Suppressor macrophage treated with lipopolysaccharide for 1 hour (primary cell): ENCODE results near the gene CGB8.
"Not testable (repeated sequence)": the region's sequence is repeated elsewhere in the genome, so short reads cannot be mapped to it uniquely, and the experiment has no call there.

ENCODE experiments used
- DNase-seq, 3 donors: peaks; one replicate each; pipeline ENCODE4 v3.0.0-alpha.2; 2020 to 2022

CGB8 gene

GRCh38 chr19:49029749-49030148, 19.2 kb downstream of the CGB8 start:
- not testable (repeated sequence) for DNase-seq

GRCh38 chr19:49028686-49029085, 20.2 kb downstream of the CGB8 start:
- DNase-seq, result not testable (repeated sequence)

DNA sequence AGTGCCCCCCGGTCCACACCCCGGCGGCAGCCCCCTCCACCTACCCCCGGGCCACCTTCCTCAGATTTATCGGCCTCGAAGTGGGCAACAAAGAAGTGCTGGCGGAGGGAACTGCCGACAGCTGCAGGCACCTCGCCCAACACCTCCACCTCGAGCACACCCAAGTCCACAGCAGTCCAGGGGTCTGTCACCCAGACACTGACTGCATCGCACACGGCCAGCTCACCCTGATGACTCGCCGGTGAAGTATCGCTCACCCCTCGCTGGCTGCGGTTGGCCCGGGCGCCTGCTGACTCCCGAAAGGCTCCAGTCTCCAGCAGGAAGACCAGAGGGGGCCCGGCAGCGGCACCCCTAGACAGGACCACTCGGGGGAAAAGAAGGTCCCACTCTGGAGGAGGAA, 23.3 kb downstream of the CGB8 start:
- not testable (repeated sequence) for DNase-seq

GRCh38 chr19:49025088-49025487, 23.8 kb downstream of the CGB8 start:
- DNase-seq, result not testable (repeated sequence)

GRCh38 chr19:49024233-49024632, 24.7 kb downstream of the CGB8 start, which contains the start of gene CGB3:
Gene CGB3, minus strand, starts transcription at chr19:49024333. Its CDS starts 362 bp downstream, at chr19:49023971.
- not testable (repeated sequence) for DNase-seq

DNA sequence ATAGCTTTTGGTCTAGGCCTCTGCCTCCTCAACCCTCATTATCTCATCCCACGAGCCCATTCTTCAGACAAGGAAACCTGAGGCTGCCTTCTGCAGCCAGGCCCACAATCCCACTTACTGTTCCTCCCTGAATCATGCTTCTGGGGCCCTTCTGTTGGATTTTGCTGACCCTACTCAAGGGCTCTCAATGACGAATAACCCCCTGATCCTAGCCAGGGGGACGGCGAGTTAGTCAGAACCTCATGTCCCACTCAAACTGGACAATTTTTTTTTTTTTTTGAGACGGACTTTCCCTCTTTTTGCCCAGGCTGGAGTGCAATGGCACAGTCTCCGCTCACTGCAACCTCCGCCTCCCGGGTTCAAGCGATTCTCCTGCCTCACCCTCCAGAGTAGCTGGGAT, 26.8 kb downstream of the CGB8 start:
- peak; percentile 48 to 62 (median 51) for DNase-seq

DNA sequence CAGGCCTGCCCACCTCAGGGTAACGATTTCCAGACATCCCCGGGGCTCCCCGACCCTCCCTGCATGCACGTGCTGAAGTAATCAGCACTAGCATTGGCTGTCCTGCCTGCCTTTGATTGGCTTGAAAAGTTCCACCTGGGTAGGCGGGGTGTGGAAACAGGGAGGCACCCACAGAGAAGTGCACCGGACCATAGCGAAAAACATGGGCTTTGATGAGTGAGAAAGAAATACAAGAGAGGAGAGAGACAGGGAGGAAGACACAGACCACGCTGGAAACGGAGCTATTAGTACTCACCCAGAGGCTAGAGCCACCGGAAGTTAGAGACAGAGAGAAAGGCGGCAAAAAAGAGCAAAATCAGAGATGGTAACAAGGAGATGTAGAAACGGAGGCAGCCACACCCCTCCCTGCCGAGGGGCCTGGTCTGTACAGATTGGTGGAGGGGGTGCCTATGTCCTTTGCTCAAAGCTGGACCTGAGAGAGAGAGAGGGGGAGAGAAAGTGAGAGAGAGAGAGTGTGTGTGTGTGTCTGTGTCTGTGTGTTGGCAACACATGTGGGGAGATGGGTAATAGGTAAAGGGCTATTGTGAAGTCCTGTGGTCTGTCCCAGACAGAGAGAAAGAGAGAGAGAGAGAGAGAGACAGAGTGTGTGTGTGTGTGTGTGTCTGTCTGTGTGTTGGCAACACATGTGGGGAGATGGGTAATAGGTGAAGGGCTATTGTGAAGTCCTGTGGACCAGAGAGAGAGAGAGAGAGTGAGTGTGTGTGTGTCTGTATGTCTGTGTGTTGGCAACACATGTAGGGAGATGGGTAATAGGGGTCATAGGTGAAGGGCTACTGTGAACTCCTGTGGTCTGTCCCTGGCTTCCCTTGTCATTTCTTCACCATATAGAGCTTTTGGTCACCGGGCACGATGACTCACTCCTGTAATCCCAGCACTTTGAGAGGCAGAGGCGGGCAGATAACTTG, 27.7 kb downstream of the CGB8 start:
- peak; percentile 47 to 61 (median 54) for DNase-seq

DNA sequence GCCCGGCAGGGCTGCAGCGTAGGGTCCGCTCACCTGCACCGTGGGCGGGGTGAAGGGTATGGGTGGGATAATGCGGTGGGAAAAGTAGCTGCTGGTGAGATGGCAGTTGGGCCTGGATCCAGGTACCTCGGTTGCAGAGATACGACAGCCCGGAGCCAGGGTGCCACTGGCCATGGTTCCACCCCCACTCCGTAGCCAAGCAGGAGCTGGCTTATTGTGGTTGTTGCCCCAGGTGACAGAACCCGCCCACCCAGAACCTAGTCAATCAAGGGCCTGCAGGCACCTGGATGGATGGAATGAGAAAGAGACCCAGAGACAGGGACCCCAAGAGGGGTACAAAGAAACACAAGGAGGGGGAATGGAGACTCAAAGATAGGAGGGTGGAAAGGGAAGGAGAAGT, 28.6 kb downstream of the CGB8 start:
- no peak for DNase-seq

- DNase-seq, result peak; percentile 45 to 77 (median 59)
Observed at GRCh38 chr19:49019242-49019932, 29.5 kb downstream of the CGB8 start.

DNA sequence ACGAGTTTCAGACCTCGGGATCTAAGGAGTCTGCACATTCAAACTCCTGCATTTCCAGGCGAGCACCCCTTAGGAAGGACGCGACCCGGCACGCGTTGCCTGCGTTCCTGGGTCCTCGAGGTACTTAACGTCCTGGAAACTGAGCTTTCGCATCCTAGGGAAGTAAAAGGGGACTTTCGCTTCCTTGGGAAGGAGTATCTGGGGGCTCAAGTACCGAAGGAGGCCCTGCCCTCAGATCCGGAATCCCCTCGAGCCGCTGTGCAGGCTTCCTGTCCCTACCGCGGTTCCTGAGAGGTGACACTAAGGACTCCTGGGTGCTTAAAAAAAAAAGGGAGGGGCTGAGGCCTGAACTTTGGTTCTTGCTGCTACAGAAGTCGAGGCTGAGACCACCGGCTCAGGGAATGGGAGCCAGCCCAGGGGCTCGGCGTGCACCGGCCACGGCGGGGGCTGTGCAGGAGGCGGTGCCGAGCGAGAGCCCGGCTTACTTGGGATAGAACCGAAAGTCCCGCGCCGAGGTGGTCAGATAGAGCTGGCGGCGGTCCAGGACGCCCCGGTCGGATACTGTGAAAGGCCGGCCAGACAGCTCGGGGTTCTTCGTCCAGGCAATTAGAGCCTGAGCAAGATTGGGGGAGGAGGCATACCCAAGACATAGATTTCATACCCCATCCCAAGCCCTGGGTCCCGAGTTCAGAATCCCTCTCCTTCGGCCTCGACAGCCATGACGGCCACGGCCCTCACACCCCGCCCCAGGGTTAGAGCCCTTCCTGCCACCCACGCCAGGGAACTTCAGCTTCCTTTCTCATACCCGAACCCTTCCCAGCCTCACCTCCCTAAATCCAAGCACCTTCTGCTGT, 30.3 kb downstream of the CGB8 start:
- DNase-seq, result peak in 1 of 3 donors; percentile 26

DNA sequence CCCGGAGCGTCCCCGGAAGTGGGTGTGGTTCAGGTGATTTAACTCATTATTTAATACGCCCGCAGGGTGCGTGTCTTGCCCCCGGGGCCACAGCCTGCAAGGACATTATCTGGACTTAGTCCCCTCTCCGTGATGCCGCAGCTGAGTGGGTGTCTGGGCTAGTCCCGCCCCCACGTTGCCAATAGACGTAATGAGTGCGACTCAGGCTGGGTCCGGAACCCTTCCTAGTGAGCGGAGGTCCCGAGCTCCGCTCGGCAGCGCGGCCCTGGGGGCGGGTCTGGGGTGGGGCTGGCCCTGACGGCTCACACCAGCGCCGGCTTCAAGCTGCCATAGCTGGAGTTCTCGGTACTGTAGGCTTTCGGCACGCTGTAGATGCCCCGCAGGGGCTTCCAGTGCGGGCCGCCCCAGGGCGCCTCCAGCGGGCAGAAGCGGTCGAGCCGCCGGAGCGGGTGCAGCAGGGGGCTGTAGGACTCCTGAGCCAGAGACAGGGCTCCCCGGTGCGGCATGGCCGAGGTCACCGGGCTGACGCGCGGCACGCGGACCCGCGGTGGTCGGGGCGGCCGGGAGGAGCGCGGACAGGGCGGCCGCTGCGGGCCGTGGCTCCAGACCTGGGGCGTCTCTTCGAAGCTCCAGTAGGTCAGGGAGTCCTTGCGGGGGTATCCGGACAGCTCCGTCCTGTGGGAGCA, 31.1 kb downstream of the CGB8 start:
- DNase-seq, result peak; percentile 64 to 77 (median 70)

- DNase-seq, result no peak
Observed at GRCh38 chr19:49017041-49017665, 31.8 kb downstream of the CGB8 start, which contains the start of gene LHB. Gene LHB, minus strand, starts transcription at chr19:49017091. Its CDS starts 10 bp downstream, at chr19:49017081.

DNA sequence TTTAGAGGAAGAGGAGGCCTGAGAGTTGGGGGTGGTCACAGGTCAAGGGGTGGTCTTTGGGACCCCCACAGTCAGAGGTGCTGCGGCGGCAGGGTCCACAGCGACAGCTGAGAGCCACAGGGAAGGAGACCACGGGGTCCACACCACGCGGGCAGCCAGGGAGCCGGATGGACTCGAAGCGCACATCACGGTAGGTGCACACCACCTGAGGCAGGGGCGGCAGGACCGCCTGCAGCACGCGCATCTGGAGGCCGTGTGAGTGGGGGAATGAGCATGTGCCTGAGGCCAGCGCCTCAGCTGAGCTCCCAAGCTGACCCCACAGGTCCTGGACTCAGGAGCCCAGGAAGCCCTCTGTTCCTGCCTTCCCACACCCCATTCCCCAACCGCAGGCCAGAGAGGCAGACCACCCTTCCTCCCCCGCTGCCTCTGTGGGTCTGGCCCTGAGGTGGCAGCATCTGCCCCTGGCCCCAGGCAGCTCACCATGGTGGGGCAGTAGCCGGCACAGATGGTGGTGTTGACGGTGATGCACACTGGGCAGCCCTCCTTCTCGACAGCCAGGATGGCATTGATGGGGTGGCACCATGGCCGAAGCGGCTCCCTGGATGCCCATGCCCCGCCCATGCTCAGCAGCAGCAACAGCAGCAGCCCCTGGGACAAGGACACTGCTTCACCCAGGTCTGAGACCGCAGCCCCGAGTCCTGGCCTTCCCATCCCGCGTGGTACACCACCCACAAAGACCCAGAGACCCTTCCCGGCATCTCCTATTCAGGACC, 32.7 kb downstream of the CGB8 start:
- DNase-seq, result no peak

- DNase-seq, result no peak
Observed at GRCh38 chr19:49014870-49015255, 34.0 kb downstream of the CGB8 start.

DNA sequence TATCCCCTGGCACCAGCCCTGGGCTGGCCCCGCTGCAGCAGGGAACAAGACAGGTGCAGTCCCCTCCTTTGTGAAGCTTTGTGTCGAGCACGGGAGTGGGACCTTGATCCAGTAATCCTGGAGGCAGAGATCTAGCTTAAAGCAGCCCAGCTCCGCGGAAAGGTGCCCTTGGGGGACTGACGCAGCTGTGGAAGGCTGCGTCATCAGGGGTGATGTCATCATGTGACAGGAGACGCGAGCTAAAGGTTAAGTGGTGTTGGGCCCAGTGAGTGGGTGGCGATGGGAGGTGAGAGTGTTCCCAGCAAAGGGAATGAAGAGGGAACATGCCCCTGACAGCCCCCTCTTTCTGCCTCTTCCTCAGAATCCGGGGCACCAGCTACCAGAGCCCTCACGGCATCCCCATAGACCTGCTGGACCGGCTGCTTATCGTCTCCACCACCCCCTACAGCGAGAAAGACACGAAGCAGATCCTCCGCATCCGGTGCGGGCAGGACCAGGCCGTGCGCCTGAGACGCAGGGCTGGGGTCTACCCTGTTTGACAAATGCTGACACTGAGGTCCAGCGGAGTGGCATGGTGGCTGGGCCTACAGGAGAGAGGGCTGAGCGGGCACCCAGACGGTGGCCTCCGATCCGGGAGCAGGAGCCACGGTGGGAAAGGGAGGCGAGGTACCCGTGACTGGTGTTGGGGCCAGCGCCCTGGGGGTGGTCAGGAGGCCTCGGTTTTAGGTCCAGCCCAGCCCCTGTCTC, 34.6 kb downstream of the CGB8 start:
- no peak for DNase-seq

DNA sequence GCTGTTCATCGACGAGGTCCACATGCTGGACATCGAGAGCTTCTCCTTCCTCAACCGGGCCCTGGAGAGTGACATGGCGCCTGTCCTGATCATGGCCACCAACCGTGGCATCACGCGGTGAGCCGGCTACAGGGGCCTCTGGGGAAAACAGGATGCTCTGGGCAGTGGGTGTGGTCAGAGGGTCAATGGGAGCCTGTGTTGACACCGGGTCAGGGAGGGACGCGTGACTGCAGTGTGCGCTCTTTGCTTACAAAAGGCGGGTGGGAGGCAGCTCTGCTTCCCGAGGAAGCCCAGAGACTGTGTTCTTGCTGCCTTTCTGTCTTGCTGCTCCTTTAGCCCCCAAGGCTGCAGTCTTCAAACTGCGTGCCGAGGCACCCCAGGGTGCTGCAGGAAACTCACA, 37.7 kb downstream of the CGB8 start:
- no peak for DNase-seq

- no peak for DNase-seq
Observed at GRCh38 chr19:49010453-49010852, 38.5 kb downstream of the CGB8 start.

DNA sequence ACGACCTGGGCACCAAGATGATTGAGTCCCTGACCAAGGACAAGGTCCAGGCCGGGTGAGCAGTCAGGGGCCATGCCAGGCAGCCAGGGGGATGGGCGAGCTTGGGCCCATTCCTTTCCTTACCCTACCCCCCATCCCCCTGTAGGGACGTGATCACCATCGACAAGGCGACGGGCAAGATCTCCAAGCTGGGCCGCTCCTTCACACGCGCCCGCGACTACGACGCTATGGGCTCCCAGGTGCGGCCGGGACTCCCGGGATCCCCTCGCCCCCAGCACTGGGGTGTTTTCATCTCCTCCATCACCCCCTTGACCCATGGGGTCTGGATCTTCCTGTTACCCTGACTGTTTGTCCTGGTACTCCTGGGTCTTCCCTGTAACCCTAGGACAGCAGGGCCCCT, 39.1 kb downstream of the CGB8 start:
- no peak for DNase-seq

- DNase-seq, result no peak
Observed at GRCh38 chr19:49006905-49007304, 42.0 kb downstream of the CGB8 start.
